Stimulated activated CD8-positive, alpha-beta memory T cell treated with anti-CD3 and anti-CD28 coated beads, Interleukin-2, amount 100 ng/mL, for 1 hour (primary cell): ENCODE measurements around the gene ALG14.
"Not testable (repeated sequence)": the region's sequence is repeated elsewhere in the genome, so short reads cannot be mapped to it uniquely, and the experiment has no call there.

ENCODE experiments used
- DNase-seq, 2 donors: peaks; one replicate each; pipeline ENCODE4 v3.0.0-alpha.2; 2020; ENCODE audit warnings: low read depth in 2 of 2

The ALG14 gene, protein sequence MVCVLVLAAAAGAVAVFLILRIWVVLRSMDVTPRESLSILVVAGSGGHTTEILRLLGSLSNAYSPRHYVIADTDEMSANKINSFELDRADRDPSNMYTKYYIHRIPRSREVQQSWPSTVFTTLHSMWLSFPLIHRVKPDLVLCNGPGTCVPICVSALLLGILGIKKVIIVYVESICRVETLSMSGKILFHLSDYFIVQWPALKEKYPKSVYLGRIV

DNA sequence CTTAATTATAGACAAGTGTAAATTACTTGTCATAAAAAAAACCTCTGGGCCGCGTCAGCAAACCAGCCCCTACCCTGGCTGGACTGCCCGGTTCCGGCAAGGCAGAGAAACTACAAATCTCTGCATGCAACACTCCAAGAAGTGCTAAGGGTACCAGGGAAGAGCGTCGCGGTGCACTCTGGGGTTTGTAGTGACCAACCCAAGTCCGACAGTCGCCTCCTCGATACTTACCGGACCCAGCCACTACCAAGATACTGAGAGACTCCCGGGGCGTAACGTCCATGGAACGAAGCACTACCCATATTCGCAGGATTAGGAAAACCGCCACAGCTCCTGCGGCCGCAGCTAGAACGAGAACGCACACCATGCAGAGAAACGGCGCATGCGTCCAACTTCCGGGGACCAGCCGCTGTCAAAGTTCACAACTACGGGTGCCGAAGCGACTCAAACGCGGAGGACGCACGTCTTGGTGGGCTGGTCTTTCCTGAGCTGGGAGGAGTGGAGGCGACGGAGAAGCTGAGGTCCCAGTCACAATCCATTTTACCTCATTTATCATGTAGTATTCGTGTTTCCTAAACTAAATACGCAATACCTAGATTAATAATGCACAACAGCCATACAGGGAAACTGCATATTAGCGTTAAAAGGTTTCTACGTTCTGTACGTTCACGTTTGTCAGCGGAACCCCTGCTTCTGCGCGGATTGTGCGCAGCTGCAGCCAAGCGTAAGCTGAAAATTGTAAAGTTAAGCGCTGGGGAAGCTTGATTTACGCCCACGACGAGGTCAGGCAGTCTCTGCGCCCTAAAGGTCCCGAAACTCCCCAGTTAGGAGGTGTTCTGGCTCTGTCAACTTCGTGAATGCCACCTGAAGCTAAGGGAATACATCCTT is at the start of gene ALG14:
Gene ALG14, minus strand, starts transcription at position 420 of the 888 bp plus-strand sequence. Its CDS starts 53 bp downstream, at position 367.
- peak; percentile 75 to 87 for DNase-seq

DNA sequence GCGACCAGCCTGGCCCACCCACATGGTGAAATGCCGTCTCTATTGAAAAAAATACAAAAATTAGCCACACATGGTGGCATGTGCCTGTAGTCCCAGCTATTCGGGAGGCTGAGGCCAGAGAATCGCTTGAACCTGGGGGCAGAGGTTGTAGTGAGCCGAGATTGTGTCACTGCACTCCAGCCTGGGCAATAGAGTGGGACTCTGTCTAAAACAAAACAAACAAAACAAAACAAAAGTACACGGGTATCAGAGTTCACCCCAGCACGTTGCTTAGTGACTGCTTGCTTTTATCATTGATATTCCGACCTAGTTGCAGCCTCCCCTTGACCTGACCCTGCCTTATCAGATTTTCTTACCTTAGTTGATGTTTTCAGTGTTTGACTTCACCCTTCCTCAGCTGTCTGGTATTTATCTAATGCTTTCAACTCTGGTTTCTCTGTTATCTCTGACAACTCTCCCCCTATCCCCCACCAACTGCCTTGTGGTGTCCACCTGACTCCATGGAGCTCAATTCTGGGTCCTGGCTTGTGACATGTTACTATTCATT is 49.5 kb upstream of the ALG14 start:
- no peak for DNase-seq

DNA sequence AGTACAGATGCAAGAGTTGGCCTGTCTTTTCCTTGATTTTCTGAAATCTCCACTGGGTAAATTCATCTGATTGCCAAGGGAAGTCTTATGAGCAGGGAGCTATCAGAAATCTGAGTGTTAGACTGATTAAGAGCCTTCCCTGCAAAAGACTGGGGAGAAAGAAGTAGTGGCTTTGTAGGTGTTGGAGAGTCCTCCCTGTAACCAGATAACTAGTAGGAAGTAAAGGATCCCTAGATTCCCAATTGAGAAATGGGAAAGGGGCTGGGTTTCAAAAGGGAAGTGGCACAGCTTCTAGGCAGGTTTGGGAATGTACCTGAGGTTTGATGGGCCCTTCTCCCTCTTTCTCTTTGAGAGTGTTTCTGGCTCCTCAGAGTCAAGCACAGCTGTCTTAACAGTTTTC is 46.5 kb upstream of the ALG14 start:
- no peak for DNase-seq

DNA sequence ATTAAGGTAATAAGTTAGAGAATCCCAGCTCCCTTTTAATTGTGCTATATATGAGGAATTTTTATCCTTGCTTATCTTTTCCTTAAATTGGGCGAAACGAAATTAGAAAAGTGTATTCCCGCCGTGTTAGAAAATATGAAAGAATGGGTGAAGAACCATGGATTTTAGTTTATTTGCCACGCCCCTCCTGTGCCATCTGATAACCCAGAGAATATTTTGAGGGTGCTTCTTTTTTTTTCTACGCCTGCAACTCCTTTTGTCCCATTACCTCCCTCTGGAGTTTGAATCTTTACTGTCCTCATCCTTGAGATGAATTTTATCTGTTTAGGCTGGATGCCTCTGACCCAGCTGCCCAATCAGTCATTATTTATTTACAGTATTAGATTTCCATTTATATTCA is 46.0 kb upstream of the ALG14 start:
- DNase-seq: no peak

DNA sequence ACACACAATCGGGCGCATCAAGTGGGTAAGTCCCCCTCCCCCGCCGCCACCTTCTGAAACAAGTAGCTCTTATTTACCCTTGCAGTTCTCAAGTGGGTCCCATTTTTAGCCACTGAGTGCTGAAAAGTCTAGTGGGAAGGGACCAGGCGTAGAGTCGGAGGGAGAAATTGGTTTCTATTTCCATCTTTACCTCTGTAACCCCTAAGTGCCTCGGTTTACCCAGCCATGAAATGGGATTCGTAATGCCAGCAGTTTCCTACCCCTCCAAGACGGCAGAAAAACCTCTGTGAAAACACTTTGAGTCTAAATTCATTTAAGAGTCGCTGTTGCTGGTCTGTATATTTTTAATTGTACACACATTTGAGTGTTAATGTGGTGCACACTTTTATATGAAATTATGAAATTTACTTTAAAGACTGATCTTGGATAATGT is 45.3 kb upstream of the ALG14 start:
- no peak for DNase-seq

DNA sequence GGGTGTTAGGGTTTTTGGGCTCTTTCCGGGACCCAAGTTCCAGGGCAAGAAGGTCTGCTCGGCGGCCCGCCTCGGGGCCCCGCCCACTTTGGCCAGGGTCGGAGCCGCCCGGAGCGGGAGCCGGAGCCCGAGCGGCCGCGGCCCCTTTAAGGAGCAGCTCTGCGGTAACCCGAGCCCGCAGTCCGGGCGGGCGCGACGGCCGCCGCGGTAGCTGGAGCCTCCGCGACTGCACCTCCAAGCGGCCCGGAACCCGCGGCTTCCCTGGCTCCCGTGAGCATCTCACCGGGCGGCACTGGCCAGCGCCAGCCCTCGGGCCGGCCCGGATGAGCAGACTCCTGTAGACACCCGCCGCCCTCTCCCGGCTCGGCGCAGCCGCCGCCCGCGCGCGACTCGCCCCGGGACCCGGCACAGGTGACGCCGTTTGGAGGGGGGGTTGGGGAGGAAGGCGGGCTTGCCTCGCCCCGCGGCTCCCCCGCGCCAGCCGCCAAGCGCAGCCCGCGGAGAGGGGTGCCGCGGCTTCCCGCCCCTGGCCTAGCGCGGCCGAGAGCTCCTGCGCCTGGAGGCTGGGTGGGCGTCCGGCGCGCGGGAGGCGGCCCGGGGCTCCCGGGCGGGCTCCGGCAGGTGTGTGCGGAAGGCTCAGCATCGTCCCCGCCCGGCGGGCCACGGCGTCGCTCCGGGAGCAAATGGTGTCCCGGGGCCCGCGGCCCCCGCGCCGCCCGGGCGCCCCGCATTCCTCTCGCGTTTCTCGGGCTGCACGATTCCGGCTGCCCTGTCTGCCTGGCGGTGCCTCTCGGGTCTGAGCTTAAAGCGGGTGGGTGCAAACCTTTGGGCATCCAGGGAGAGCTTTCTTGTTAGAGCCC is 44.7 kb upstream of the ALG14 start, which contains the start of gene TLCD4:
Gene TLCD4, plus strand, starts transcription at position 149 of the 860 bp plus-strand sequence. CDS start 26,547 bp downstream, outside the sequence.
- DNase-seq: peak in 1 of 2 donors; percentile 9

DNA sequence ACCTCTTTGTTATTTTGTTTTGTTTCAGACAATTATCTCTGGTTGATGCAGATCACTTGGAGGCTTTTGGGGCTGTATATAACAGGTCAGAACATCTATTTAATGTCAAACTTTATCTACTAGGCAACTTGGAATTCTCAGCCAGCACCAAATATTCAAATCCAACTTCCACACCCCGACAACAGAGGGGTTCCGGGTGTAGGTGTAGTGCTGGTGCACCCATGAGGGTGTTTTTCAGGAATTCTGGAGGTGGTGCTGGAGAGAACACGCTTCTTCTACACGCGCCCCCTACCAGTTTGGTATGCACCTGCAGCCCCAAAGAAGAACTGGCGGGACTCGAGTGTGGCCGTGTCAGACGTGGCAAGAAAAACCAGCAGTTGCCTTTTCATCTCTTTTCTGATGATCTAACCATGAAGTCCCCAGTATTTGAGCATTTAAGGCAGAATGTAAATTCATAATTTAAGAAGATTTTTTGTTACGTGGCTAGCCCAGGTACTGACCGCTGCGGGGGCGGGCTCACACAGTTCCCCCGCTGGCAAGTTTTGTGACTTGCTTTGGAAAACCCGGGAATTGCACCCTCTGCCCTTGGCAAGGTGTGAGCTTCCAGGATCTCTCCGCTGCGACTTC is 43.9 kb upstream of the ALG14 start:
- peak in 1 of 2 donors; percentile 17 for DNase-seq

DNA sequence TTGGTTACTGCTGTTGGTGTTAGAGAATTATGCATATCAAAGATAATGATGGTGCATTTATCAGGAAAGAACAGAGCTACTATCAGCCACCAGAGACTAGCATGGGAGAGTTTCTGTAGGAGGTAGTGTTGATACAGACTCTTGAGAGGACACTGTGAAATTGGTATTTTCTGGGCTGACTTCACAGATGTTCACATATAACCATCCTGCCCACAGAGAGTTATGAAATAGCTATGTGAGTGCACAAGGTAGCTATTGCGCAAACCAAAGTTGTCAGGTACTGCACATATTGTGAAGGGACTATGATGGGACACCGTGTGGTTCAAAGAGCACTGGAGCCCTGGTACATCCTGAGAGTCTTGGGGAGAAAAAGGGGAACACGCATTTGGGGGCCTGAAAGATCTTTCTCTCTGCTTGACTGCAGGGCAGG is 43.0 kb upstream of the ALG14 start:
- no peak for DNase-seq

DNA sequence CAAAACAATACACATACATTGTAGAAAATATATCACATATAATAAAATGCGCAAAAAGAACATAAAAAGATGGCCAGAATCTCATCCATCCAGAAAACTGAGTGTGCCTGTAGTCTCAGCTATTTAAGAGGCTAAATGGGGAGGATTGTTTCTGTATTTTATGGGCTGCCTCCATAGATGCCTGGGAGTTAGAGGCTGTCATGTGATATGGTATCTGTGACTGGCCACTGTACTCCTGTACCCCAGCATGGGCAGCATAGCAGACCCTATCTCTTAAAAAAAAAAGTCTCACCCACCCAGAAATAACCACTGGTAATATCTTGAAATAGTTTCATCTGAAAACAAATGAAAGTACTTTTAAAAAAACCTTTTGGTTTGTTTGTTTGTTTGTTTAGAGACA is 40.9 kb upstream of the ALG14 start:
- DNase-seq: no peak

DNA sequence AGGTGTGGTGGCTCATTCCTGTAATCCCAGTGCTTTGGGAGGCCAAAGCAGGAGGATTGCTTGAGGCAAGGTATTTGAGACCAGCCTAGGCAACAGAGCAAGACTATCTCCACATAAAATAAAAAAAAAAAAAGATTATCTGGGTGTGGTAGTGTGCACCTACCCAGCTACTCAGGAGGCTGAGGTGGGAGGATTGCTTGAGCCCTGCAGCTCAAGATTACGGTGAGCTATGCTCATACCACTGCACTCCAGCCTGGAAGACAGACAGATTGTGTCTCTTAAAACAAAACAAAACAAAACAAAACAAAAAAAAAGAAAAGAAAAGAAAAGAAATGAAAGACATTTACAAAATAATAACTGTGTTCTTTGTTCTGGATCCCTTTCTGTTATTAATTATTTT is 38.3 kb upstream of the ALG14 start:
- no peak for DNase-seq

DNA sequence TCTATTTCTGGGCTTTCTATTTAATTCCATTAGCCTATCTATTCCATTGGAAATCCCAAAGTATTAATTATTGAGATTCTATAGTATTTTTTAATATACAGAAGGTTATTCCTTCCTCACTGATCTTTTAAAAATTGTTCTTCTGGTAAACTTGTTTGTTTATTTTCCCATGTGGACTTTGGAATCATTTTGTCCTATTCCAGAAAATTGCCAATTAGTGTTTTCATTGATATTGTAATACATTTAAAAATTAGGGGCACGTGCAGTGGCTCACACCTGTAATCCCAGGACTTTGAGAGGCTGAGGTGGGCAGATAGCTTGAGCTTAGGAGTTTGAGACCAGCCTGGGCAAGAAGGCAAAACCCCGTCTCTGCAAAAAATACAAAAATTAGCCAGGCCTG is 36.0 kb upstream of the ALG14 start:
- no peak for DNase-seq

DNA sequence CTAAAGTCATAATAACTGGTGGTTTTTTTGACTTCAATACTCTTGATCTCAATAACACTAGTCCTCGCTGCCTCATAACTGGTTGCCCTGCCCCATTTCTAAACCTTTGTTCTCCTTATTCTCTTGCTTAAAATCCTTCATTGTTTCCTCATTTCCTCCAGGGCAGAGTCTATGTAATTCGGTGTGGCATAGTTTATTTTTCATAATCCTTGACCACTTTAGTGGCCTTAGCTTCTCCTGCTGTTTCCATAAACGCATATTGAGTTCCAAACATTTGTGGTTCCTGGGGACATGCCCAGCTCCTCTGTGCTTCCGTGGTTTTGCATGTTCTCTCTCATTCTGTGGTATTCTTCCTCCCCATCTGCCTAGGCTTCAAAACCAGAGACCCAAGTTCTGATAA is 25.4 kb upstream of the ALG14 start:
- DNase-seq: no peak

DNA sequence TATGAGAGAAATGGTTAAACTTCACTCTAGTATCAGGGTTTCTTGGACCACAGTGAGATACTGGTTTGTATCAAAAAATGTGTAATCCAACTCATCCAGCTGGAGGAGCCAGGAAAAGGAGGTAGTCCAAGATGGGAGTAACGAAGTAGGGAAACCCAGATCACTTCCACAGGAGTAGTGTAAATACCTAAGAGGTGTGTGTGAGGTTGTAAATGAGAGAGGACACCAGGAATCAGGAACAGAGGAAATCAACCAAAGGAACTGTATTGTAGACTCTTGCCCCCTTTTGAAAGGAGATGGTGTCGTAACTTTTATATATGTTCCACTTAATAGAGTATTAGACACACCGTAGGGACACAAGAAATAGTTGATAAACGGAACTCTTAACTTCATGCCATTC is 24.7 kb upstream of the ALG14 start:
- no peak for DNase-seq

DNA sequence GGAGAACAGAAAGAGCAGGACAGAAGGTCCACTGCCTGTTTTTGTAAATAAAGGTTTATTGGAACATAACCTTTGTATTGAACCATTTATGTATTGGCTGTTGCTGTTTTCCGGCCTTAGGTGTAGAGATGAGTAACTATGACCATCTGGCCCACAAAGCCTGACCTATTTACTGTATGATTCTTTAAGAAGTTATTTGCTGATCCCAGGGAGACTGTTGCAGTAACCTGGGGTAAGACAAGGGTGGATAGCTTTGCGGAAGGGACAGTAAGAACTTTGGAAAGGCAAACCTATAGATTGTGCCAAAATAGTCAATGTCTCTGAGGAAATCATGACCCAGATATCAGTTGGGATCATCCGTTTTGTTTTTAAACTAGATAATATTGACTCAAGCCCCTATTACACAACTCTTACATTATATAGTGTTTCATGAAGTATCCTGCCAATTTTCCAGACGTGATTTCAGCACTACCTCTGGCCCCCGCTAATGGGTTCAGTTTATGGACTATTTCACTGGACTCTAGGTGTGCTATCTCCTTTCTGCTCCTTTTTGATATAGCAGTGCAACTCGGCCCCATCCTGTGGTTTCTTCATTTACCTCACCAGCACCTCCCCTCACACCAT is 23.6 kb upstream of the ALG14 start:
- DNase-seq: no peak

DNA sequence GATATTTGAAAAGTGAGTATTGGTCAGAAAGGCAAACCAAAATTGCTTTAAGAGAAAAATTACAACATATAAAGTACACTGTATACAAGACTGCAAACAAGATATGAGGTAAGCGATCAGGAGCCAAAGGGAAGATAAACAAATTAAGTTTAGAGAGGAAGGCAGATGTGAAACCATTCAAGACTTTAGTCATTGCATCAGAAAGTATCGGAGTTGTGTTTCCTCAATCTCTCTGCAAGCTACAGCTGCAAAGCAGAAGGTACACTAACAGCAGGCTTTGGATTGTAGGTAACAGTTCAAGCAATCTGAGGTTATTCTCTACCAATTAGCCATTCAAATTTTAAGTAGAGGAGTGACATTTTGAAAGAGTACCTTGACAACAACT is 23.1 kb upstream of the ALG14 start:
- no peak for DNase-seq

DNA sequence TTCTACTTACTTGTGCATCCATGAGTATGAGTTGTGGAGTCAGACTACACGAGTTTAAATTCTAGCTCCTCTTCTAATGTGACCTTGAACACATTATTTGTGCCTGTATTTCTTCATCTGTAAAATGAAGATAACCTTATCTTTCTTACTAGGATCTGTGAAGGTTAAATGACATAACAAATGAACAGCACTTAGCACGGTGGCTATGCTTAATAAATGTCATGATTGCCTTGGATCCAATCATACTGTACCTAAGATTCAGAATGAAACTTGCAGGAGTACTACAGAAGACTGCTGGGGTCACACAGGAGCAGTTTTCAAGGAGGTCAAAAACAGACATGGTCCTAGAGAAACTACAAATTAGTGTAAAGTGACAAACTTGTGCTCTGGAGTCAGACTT is 22.2 kb upstream of the ALG14 start:
- no peak for DNase-seq

DNA sequence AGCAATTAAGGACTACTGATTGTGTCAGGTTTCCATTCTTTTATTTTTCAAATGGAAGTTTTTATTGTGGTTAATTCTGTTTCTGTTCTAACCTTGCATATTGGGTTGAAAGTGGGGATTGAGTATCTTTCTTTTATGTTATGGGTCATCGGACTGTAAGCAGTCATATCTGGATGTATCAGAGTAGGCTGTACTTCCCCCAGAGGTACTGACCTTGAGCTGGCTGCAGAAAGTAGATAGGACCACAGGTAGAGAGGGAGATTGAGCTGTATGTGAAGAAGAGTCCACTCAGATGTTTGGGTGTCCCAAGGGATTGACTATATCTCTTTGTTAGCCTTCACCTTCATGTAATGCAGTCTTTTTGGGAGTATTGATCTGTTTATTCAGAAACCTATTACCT is 20.5 kb upstream of the ALG14 start:
- no peak for DNase-seq

DNA sequence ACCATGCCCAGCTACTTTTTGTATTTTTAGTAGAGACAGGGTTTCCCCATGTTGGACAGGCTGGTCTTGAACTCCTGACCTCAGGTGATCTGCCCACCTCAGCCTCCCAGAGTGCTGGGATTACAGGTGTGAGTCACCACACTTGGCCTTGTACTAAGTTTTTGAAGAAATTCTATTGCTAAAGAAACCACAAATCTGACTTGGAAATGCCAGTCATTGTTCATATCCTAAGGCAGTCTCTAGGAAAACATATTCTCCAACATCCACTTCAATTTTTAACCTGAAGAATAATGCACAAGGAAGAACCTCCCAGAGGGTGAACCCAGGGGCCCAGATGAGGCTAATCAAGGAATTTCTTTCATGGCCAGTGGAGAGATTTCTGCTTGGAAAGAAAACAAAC is 20.1 kb upstream of the ALG14 start:
- not testable (repeated sequence) for DNase-seq

DNA sequence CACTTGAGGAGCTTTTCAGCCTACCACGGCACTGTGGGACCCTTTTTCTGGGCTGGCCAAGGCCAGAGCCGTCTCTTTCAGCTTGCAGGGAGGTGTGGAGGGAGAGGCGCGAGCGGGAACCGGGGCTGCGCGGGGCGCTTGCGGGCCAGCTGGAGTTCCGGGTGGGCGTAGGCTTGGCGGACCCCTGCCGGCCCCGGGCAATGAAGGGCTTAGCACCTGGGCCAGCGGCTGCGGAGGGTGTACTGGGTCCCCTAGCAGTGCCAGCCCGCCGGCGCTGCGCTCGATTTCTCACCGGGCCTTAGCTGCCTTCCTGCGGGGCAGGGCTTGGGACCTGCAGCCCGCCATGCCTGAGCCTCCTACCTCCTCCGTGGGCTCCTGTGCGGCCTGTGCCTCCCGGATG is 18.5 kb upstream of the ALG14 start:
- DNase-seq: not testable (repeated sequence)

DNA sequence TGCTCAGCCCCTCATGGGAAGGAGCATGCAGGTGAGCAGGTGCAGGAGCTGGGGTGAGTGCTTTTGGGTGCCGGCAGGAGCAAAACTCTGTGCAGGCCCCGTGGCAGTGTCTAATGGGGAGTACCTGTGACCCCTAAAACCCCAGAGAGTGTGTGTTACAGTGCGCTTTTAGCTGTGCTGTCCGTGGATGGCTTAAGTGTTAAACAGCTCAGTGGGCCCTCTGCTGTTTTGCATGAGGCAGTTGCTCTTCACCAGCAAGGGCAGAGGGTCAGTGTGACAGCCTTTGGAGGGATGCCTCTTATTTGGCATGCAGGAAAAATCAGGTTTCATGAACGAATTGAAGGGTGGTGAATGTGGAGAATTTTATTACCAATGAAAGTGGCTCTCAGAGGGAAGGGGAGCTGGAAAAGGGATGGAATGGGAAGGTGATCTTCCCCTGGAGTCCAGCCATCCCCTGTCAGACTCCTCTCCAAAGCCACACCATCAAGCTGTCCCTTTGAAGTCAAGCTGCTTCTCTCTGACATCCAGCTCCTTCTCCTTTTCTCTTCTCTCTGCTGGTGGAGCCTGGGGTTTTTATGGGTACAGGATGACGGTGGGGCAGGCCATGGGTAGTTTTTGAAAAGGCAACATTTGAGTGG is 17.0 kb upstream of the ALG14 start:
- no peak for DNase-seq
